GM12892 (cell line): ENCODE data around the gene PPP2R2C.

ENCODE experiments used
- POLR2A ChIP-seq: IDR thresholded peaks from 2 replicates; pipeline ENCODE4 v1.6.1; 2011; ENCODE audit warnings: low read depth, low read length, control low read depth
- POLR2AphosphoS5 ChIP-seq: IDR thresholded peaks from 2 replicates; pipeline ENCODE4 v1.6.1; 2011; ENCODE audit warnings: low read depth, low read length, control low read depth
- TAF1 ChIP-seq: IDR thresholded peaks from 2 replicates; pipeline ENCODE4 v1.6.1; 2011; ENCODE audit warnings: low read depth, mild to moderate bottlenecking, control low read depth, low read length, borderline replicate concordance

DNA sequence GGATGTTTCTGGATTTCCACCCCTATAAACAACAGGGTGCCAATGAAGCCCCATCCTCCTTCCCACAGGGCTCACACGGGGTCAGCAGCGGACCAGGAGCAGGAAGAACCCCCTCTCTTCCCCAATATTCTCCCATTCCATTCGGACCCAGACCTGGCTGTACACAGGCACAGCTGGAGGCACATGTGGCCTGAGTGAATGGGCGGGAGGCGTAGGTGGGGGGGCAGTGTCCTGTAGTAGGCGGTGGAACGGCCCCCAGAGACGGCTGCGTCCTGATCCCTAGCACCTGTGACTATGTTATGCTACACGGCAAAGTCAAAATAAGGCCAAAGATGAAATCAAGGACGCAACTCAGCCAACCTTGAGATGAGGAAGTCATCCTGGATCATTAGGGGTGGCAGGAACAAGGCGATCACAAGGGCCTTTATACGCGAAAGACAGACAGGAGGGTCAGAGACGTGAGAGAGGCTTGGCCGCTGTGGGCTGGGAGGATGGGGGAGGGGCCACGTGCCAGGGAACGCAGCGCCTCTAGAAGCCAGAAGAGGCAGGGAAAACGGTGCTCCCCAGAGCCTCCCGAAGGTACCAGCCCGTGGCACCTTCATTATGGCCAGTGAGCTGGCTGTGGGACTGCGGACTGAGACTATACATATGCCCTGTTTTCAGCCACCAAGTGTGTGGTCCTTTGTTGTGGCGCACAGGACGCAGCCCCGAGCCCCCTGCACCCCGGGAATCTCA is 127.2 kb downstream of the PPP2R2C start:
- TF ChIP-seq TAF1 (no peak), POLR2A (no peak), POLR2AphosphoS5 (no peak)
